HepG2 (cell line): ENCODE results near the gene ASIC3. TPM values are rescaled to one million over a fixed set of nuclear protein-coding genes. Genes with fewer than 3 reads are reported as not detected.

Experiments used
- CC2D1A ChIP-seq: sonication (generic); formaldehyde crosslinking; IDR thresholded peaks from 2 replicates; pipeline ENCODE4 v1.8.1; 2023; ENCODE audit warnings: mild to moderate bottlenecking, missing genetic modification reagents
- DR1 ChIP-seq: sonication (generic); formaldehyde crosslinking; IDR thresholded peaks from 2 replicates; pipeline ENCODE4 v1.8.0; 2021; ENCODE audit warnings: mild to moderate bottlenecking, missing genetic modification reagents, inconsistent platforms
- GABPB1 ChIP-seq: IDR thresholded peaks from 2 replicates; pipeline ENCODE4 v1.6.1; 2016; ENCODE audit warnings: mild to moderate bottlenecking, missing genetic modification reagents, moderate library complexity, missing compliant biosample characterization
- PRDM4 ChIP-seq: sonication (generic); formaldehyde crosslinking; IDR thresholded peaks from 2 replicates; pipeline ENCODE4 v1.9.0; 2021; ENCODE audit warnings: missing genetic modification reagents, borderline replicate concordance
- SRF ChIP-seq: IDR thresholded peaks from 2 replicates; pipeline ENCODE4 v1.6.1; 2011; ENCODE audit warnings: mild to moderate bottlenecking, low read depth, low read length, moderate library complexity
- ZBTB3 ChIP-seq: sonication (generic); formaldehyde crosslinking; IDR thresholded peaks from 2 replicates; pipeline ENCODE4 v1.4.0; 2020; ENCODE audit warnings: low read depth, mild to moderate bottlenecking, moderate library complexity, missing genetic modification reagents, borderline replicate concordance
- ZNF143 ChIP-seq: sonication (generic); formaldehyde crosslinking; IDR thresholded peaks from 2 replicates; pipeline ENCODE4 v1.4.0; 2020; ENCODE audit warnings: missing genetic modification reagents
- ZNF484 ChIP-seq: sonication (generic); formaldehyde crosslinking; IDR thresholded peaks from 2 replicates; pipeline ENCODE4 v1.5.1; 2020; ENCODE audit warnings: mild to moderate bottlenecking, low read depth, missing genetic modification reagents, borderline replicate concordance
- ZNF720 ChIP-seq: sonication (generic); formaldehyde crosslinking; IDR thresholded peaks from 2 replicates; pipeline ENCODE4 v1.4.0; 2020; ENCODE audit warnings: missing genetic modification reagents
- ZNF766 ChIP-seq: sonication (generic); formaldehyde crosslinking; IDR thresholded peaks from 2 replicates; pipeline ENCODE4 v1.5.0; 2020; ENCODE audit warnings: missing genetic modification reagents, borderline replicate concordance
- ZSCAN21 ChIP-seq: sonication (generic); formaldehyde crosslinking; IDR thresholded peaks from 2 replicates; pipeline ENCODE4 v1.8.0; 2022; ENCODE audit warnings: mild to moderate bottlenecking, missing genetic modification reagents, moderate library complexity, borderline replicate concordance
- polyA plus RNA-seq, 8 experiments: library from polyadenylated mRNA; depleted of rRNA in 3 of 8; stranded (reverse) in 7 of 8; unstranded in 1 of 8; fragments of >200 nt; fragmentation: Illumina TruSeq in 4 of 8; extraction: Trizol in 4 of 8; gene quantifications; 2 replicates each; pipeline versions ENCODE4 v1.2.1 to v1.2.3, GENCODE V29; 2011 to 2016; ENCODE audit warnings: low read depth in 4 of 8, missing spikeins in 1 of 8, mixed read lengths in 1 of 8; ENCODE audit not compliant: insufficient read depth in 1 of 8
- total RNA-seq, 5 experiments: library from RNA; depleted of rRNA; stranded (reverse); fragments of >200 nt; fragmentation: Illumina TruSeq; extraction: Trizol; gene quantifications; 2 replicates each; pipeline ENCODE4 v1.2.3, GENCODE V29; 2016; ENCODE audit warnings: low read depth in 1 of 5
- TF ChIP-seq, protein P1 (sequence below): sonication (generic); formaldehyde crosslinking; IDR thresholded peaks from 2 replicates; pipeline ENCODE4 v1.4.0; 2020; ENCODE audit warnings: missing genetic modification reagents, low read depth, mild to moderate bottlenecking, borderline replicate concordance
- TF ChIP-seq, protein P2 (sequence below): sonication (generic); formaldehyde crosslinking; IDR thresholded peaks from 2 replicates; pipeline ENCODE4 v1.4.0; 2020; ENCODE audit warnings: missing genetic modification reagents

ASIC3 gene
- total and polyA plus RNA-seq, 2 of the 13 experiments (the other 11 are each of a cell fraction or from before 2014, with no cell fraction given), result 0.51 TPM; not detected in 1

DNA sequence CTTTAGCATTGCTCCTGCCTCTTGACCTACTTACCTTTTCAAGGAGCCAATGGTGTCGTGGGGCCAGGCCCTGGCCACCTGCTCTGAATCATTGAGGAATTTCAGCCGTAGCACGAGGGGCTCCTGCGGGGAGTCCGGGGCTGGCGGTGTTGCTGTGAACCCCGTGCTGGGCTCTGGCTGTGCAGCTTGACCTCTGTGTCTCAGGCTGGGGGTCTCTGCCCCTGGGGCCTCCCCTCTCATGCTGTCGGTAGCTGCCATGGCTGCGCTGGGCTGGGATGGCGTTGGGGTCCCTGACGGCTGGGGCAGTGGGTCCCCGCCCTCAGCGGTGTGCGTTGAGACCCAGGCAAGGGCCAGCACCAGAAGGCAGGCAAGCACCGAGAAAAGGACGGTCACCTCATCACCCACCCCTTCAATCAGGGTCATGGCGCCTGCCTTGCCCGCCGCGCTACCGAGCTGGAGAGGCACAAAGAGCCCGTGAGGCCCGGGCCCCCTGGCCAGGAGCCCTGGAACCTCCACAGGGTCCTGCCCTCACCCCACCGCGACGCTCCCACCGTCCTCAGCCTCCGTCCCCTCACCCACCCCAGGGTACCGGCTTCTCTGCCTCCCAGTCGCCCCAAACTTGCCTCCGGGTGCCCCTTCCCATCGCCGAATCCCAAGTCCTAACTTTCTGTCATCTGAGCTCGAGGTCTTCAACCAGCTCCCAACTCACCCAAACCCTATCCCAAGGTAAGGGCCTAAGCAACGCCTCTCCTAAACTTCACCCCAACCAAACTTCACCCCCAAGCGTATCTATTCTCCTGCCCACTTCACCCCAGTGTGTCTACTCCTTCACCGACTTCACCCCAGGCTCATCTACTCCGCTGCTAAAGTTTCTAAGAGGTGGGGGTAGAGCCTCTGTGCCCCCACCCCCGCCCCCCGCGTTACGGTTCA is 34.1 kb downstream of the ASIC3 start (continued):
- TF ChIP-seq, protein P1, sequence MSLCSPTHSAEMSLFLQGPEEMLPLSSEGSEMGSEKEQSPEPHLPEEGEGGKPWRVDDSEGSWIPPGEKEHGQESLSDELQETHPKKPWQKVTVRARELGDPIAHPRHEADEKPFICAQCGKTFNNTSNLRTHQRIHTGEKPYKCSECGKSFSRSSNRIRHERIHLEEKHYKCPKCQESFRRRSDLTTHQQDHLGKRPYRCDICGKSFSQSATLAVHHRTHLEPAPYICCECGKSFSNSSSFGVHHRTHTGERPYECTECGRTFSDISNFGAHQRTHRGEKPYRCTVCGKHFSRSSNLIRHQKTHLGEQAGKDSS, result no peak
- TF ChIP-seq SRF, result no peak
- TF ChIP-seq ZNF720, result no peak
- 0 out of 2 replicates have a peak, but pooled peaks have one; percentile 20 for TF ChIP-seq GABPB1 (CRISPR knock-in tag)
- no peak for TF ChIP-seq ZNF766
- TF ChIP-seq ZNF484 (CRISPR knock-in tag), result no peak
- no peak for TF ChIP-seq PRDM4 (CRISPR knock-in tag)
- TF ChIP-seq ZNF143 (CRISPR knock-in tag), result no peak
- TF ChIP-seq, protein P2, sequence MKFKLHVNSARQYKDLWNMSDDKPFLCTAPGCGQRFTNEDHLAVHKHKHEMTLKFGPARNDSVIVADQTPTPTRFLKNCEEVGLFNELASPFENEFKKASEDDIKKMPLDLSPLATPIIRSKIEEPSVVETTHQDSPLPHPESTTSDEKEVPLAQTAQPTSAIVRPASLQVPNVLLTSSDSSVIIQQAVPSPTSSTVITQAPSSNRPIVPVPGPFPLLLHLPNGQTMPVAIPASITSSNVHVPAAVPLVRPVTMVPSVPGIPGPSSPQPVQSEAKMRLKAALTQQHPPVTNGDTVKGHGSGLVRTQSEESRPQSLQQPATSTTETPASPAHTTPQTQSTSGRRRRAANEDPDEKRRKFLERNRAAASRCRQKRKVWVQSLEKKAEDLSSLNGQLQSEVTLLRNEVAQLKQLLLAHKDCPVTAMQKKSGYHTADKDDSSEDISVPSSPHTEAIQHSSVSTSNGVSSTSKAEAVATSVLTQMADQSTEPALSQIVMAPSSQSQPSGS (CRISPR knock-in tag), result no peak
- TF ChIP-seq CC2D1A (CRISPR knock-in tag), result no peak
- TF ChIP-seq ZBTB3 (CRISPR knock-in tag), result no peak
- TF ChIP-seq ZSCAN21 (CRISPR knock-in tag), result 0 out of 2 replicates have a peak, but pooled peaks have one; percentile 21
- no peak for TF ChIP-seq DR1 (CRISPR knock-in tag)
